Measurements from ENCODE around the gene AQP2. TPM values are rescaled to one million over a fixed set of nuclear protein-coding genes. Genes with fewer than 3 reads are reported as not detected.

Gene AQP2
- total RNA-seq, 1 donor from 2014 or later = not detected

- Histone ChIP-seq H3K4me3 (ENCODE audit: low read depth, low read length) (no peak overlapping the region), H3K36me3 (ENCODE audit: control insufficient read depth, insufficient read depth, low read length) (no peaks in the 10 kb centered on the region), H3K27me3 (ENCODE audit: control insufficient read depth, insufficient read depth, low read length) (no peaks in the 10 kb centered on the region)
- no peak for FAIRE-seq
- TF ChIP-seq CTCF (IDR thresholded peaks at IDR 0.05; ENCODE audit: insufficient read depth, low read length, severe bottlenecking) = no peak
- DNase-seq (ENCODE audit: low read depth) = no peak
Measured at GRCh38 chr12:49979016-49979586, 28.6 kb downstream of the AQP2 start.

- no peaks in the 10 kb centered on the region for H3K27me3 ChIP-seq (ENCODE audit: control insufficient read depth, insufficient read depth, low read length)
- no peaks in the 10 kb centered on the region for H3K36me3 ChIP-seq (ENCODE audit: control insufficient read depth, insufficient read depth, low read length)
- H3K4me3 ChIP-seq (ENCODE audit: low read depth, low read length) = no peak overlapping the region
- DNase-seq (ENCODE audit: low read depth) = no peak
- TF ChIP-seq CTCF (IDR thresholded peaks at IDR 0.05; ENCODE audit: insufficient read depth, low read length, severe bottlenecking) = no peak
- no peak for FAIRE-seq
Measured at GRCh38 chr12:49979791-49980190, 29.3 kb downstream of the AQP2 start.

GRCh38 chr12:49980501-49981349, 30.2 kb downstream of the AQP2 start:
- Histone ChIP-seq H3K36me3 (ENCODE audit: control insufficient read depth, insufficient read depth, low read length) (no peaks in the 10 kb centered on the region), H3K27me3 (ENCODE audit: control insufficient read depth, insufficient read depth, low read length) (no peaks in the 10 kb centered on the region), H3K4me3 (ENCODE audit: low read depth, low read length) (no peak overlapping the region)
- FAIRE-seq (peak; percentile 70), DNase-seq (ENCODE audit: low read depth) (no peak)
- no peak for TF ChIP-seq CTCF (IDR thresholded peaks at IDR 0.05; ENCODE audit: insufficient read depth, low read length, severe bottlenecking)

GRCh38 chr12:49982246-49983087, 31.9 kb downstream of the AQP2 start:
- no peak for TF ChIP-seq CTCF (IDR thresholded peaks at IDR 0.05; ENCODE audit: insufficient read depth, low read length, severe bottlenecking)
- H3K36me3 ChIP-seq (ENCODE audit: control insufficient read depth, insufficient read depth, low read length) = no peaks in the 10 kb centered on the region
- DNase-seq (ENCODE audit: low read depth) = no peak
- no peaks in the 10 kb centered on the region for H3K27me3 ChIP-seq (ENCODE audit: control insufficient read depth, insufficient read depth, low read length)
- peak; percentile 7 for FAIRE-seq
- no peak overlapping the region for H3K4me3 ChIP-seq (ENCODE audit: low read depth, low read length)

- no peaks in the 10 kb centered on the region for H3K27me3 ChIP-seq (ENCODE audit: control insufficient read depth, insufficient read depth, low read length)
- H3K4me3 ChIP-seq (ENCODE audit: low read depth, low read length) = no peak overlapping the region
- DNase-seq (ENCODE audit: low read depth) (peak; percentile 72), FAIRE-seq (no peak)
- TF ChIP-seq CTCF (IDR thresholded peaks at IDR 0.05; ENCODE audit: insufficient read depth, low read length, severe bottlenecking) = no peak
- H3K36me3 ChIP-seq (ENCODE audit: control insufficient read depth, insufficient read depth, low read length) = no peaks in the 10 kb centered on the region
Measured at GRCh38 chr12:49983892-49984291, 33.4 kb downstream of the AQP2 start.

All from bronchial epithelial cell (primary cell).